ENCODE data around the gene LBHD2. TPM values are rescaled to one million over a fixed set of nuclear protein-coding genes. Genes with fewer than 3 reads are reported as not detected.

LBHD2 gene
- total RNA-seq, 1 experiment from 2014 or later = not detected

GRCh38 chr14:103050935-103051334, 33.1 kb upstream of the LBHD2 start:
- no peaks in the 10 kb centered on the region for H3K27me3 ChIP-seq (ENCODE audit: control insufficient read depth, insufficient read depth, low read length)
- intact Hi-C loops (cut with micrococcal nuclease; ENCODE audit: unreplicated experiment) (no loop called here), in situ Hi-C loops (cut with HindIII; ENCODE audit: low pct_unique_long_range_greater_than_20kb, low sequenced_read_pairs) (no loop called here)
- TF ChIP-seq SIN3A (IDR thresholded peaks at IDR 0.05; ENCODE audit: borderline replicate concordance, insufficient read depth, low read depth, low read length) (no peak), TCF7L2 (IDR thresholded peaks at IDR 0.05; ENCODE audit: low read depth, low read length) (no peak), REST (IDR thresholded peaks at IDR 0.05; ENCODE audit: insufficient read depth in 1 of 2, low read depth in 2 of 2, low read length in 1 of 2) (no peak), CTCF (IDR thresholded peaks at IDR 0.05) (no peak), POLR2AphosphoS5 (IDR thresholded peaks at IDR 0.05; ENCODE audit: low read depth, low read length) (no peak)
- no peak overlapping the region for H3K27ac ChIP-seq (ENCODE audit: low read length)
- no peak overlapping the region for H3K4me3 ChIP-seq (ENCODE audit: low read depth in 2 of 2, low read length in 2 of 2)
- no peak for DNase-seq (ENCODE audit: low read depth, low spot score)
- ATAC-seq = no peak
- H3K9me3 ChIP-seq (ENCODE audit: control insufficient read depth, insufficient read depth, low read depth, low read length) = no peaks in the 10 kb centered on the region
- no peaks in the 10 kb centered on the region for H3K36me3 ChIP-seq (ENCODE audit: control insufficient read depth, insufficient read depth, low read length)
- POLR2A ChIA-PET = no interaction called here
- peaks cover 15% of the 10 kb centered on the region for H3K4me1 ChIP-seq (ENCODE audit: control insufficient read depth, insufficient read depth, low read length)
- no TSS peak for BruUV-seq (replicated peaks)
- CTCF ChIA-PET = no interaction called here

- in situ Hi-C loops (cut with HindIII; ENCODE audit: low pct_unique_long_range_greater_than_20kb, low sequenced_read_pairs) = no loop called here
- Histone ChIP-seq H3K36me3 (ENCODE audit: control insufficient read depth, insufficient read depth, low read length) (no peaks in the 10 kb centered on the region), H3K27me3 (ENCODE audit: control insufficient read depth, insufficient read depth, low read length) (no peaks in the 10 kb centered on the region), H3K4me1 (ENCODE audit: control insufficient read depth, insufficient read depth, low read length) (peaks cover 11% of the 10 kb centered on the region), H3K9me3 (ENCODE audit: control insufficient read depth, insufficient read depth, low read depth, low read length) (no peaks in the 10 kb centered on the region), H3K4me3 (ENCODE audit: low read depth in 2 of 2, low read length in 2 of 2) (no peak overlapping the region), H3K27ac (ENCODE audit: low read length) (no peak overlapping the region)
- CTCF ChIA-PET = interaction anchor here (0.6 kb wide), 1 partner anchor 26 kb away, joined by 5 read pairs; no protein-coding TSS in a partner anchor
- TSS peak; percentile 7 for BruUV-seq (replicated peaks)
- TF ChIP-seq POLR2AphosphoS5 (IDR thresholded peaks at IDR 0.05; ENCODE audit: low read depth, low read length) (no peak), REST (IDR thresholded peaks at IDR 0.05; ENCODE audit: insufficient read depth in 1 of 2, low read depth in 2 of 2, low read length in 1 of 2) (no peak), SIN3A (IDR thresholded peaks at IDR 0.05; ENCODE audit: borderline replicate concordance, insufficient read depth, low read depth, low read length) (no peak), TCF7L2 (IDR thresholded peaks at IDR 0.05; ENCODE audit: low read depth, low read length) (no peak), CTCF (IDR thresholded peaks at IDR 0.05) (no peak)
- ATAC-seq (no peak), DNase-seq (ENCODE audit: low read depth, low spot score) (no peak)
- intact Hi-C loops (cut with micrococcal nuclease; ENCODE audit: unreplicated experiment) = no loop called here
- POLR2A ChIA-PET = no interaction called here
Observed at GRCh38 chr14:103052407-103052806, 31.6 kb upstream of the LBHD2 start.

Data from Panc1 (cell line).